HFF-Myc (cell line): ENCODE data around the gene DNAJC4.
A peak's percentile ranks its signal among the peaks of the same experiment; 100 is the strongest.

Experiments
- DNase-seq: peaks from one replicate; pipeline ENCODE4 v3.0.0-alpha.2; 2011; ENCODE audit warnings: low read depth; ENCODE audit errors: extremely low read depth
- H3K4me3 ChIP-seq: replicated peaks from 2 replicates; pipeline ENCODE4 v1.5.1; 2011; ENCODE audit warnings: low read depth, mild to moderate bottlenecking, control low read depth, low read length
- CTCF ChIP-seq: IDR thresholded peaks from 2 replicates; pipeline ENCODE4 v1.5.1; 2012; ENCODE audit warnings: mild to moderate bottlenecking, low read depth, low read length, control low read depth; ENCODE audit errors: missing control alignments

DNAJC4 gene

GRCh38 chr11:64249563-64250414, 19.4 kb downstream of the DNAJC4 start:
- TF ChIP-seq CTCF: no peak
- H3K4me3 ChIP-seq: no peak overlapping the region
- DNase-seq: no peak

- TF ChIP-seq CTCF: no peak
- no peak for DNase-seq
- H3K4me3 ChIP-seq: peak overlapping the region; percentile 49
These were observed 20.2 kb downstream of the DNAJC4 start for GRCh38 chr11:64250415-64251015.

- no peak for DNase-seq
- H3K4me3 ChIP-seq: peak within 1 kb of the TSS; percentile 84
- TF ChIP-seq CTCF: peak; percentile 52
These were observed 20.8 kb downstream of the DNAJC4 start, which contains the start of gene PLCB3 for GRCh38 chr11:64251016-64251752. PLCB3 (plus strand) TSS chr11:64251530; CDS start chr11:64251650, 120 bp downstream.

GRCh38 chr11:64251753-64252002, 21.3 kb downstream of the DNAJC4 start:
- no peak for TF ChIP-seq CTCF
- H3K4me3 ChIP-seq: peak overlapping the region; percentile 84
- DNase-seq: no peak

GRCh38 chr11:64252003-64252872, 21.9 kb downstream of the DNAJC4 start:
- no peak for DNase-seq
- H3K4me3 ChIP-seq: peak overlapping the region; percentile 84
- TF ChIP-seq CTCF: peak; percentile 58

- no peak for TF ChIP-seq CTCF
- no peak for DNase-seq
- H3K4me3 ChIP-seq: peak overlapping the region; percentile 84
These were observed 22.7 kb downstream of the DNAJC4 start for GRCh38 chr11:64253043-64253442.
